Natural killer cell treated with Interleukin-12 subunit alpha and Interleukin-12 subunit beta and Interleukin-15 and Interleukin-18, amount 100 ng/mL, for 72 hours (primary cell): ENCODE results near the gene OR51I2. TPM values are rescaled to one million over a fixed set of nuclear protein-coding genes. Genes with fewer than 3 reads are reported as not detected.

Source experiments
- ATAC-seq, 2 donors: fragments of 150-1000 bp; cut with Tn5 transposase in 1 of 2; sonication (Bioruptor Pico), chemical (Tn5 transposase) in 1 of 2; 2 replicates each; pipeline ENCODE4 v1.10.0; 2021
- DNase-seq: peaks from one replicate; pipeline ENCODE4 v3.0.0; 2022; ENCODE audit warnings: low spot score
- H3K27ac Mint-ChIP-seq, 2 donors: 1 replicate in 1 of 2; 2 replicates in 1 of 2; pipeline ENCODE4 v1.8.0; 2022; ENCODE audit warnings: mixed read lengths in 2 of 2, mild to moderate bottlenecking in 1 of 2, moderate library complexity in 1 of 2
- H3K27me3 Mint-ChIP-seq, 2 donors: 1 replicate in 1 of 2; 2 replicates in 1 of 2; pipeline ENCODE4 v1.8.0; 2022; ENCODE audit warnings: mixed read lengths in 2 of 2
- H3K36me3 Mint-ChIP-seq: one replicate; pipeline ENCODE4 v1.8.0; 2022; ENCODE audit warnings: mixed read lengths
- H3K4me1 Mint-ChIP-seq, 2 donors: 1 replicate in 1 of 2; 2 replicates in 1 of 2; pipeline ENCODE4 v1.8.0; 2022; ENCODE audit warnings: low read depth in 2 of 2, mixed read lengths in 2 of 2, mild to moderate bottlenecking in 1 of 2
- H3K4me3 Mint-ChIP-seq: one replicate; pipeline ENCODE4 v1.8.0; 2022; ENCODE audit warnings: mixed read lengths
- H3K9me3 Mint-ChIP-seq: 2 replicates; pipeline ENCODE4 v1.8.0; 2022; ENCODE audit warnings: mixed read lengths
- total RNA-seq, 2 donors: library from RNA; stranded (reverse); gene quantifications; one replicate each; pipeline ENCODE4 v1.2.3, GENCODE V29; 2022

Gene OR51I2
- total RNA-seq, 2 donors from 2014 or later = not detected

GRCh38 chr11:5486421-5486820 lies 37.3 kb downstream of the OR51I2 start:
- Mint-ChIP-seq H3K9me3 (no peaks in the 10 kb centered on the region), H3K4me1 (no peaks in the 10 kb centered on the region), H3K36me3 (no peaks in the 10 kb centered on the region), H3K27ac (no peak overlapping the region), H3K4me3 (no peak overlapping the region), H3K27me3 (peaks cover 7 to 21% of the 10 kb centered on the region in 2 donors)
- DNase-seq (no peak), ATAC-seq (no peak)

- Mint-ChIP-seq H3K4me1 (no peaks in the 10 kb centered on the region), H3K36me3 (no peaks in the 10 kb centered on the region), H3K27me3 (peaks cover 7 to 29% of the 10 kb centered on the region in 2 donors), H3K9me3 (no peaks in the 10 kb centered on the region), H3K4me3 (no peak within 1 kb of the TSS), H3K27ac (no peak within 1 kb of the TSS)
- DNase-seq (no peak), ATAC-seq (no peak)
These were observed 39.3 kb downstream of the OR51I2 start, which contains the start of gene OR52D1 for GRCh38 chr11:5488385-5488784. Gene OR52D1 (plus strand): TSS chr11:5488685. CDS start chr11:5488707, 22 bp downstream.

GRCh38 chr11:5488798-5489399 lies 39.8 kb downstream of the OR51I2 start:
- Mint-ChIP-seq H3K27me3 (peaks cover 7 to 25% of the 10 kb centered on the region in 2 donors), H3K9me3 (no peaks in the 10 kb centered on the region), H3K36me3 (no peaks in the 10 kb centered on the region), H3K4me3 (no peak overlapping the region), H3K4me1 (no peaks in the 10 kb centered on the region), H3K27ac (no peak overlapping the region)
- peak in 1 of 2 donors; percentile 54 for ATAC-seq
- DNase-seq = no peak

- DNase-seq = no peak
- Mint-ChIP-seq H3K36me3 (no peaks in the 10 kb centered on the region), H3K27me3 (peaks cover 9 to 21% of the 10 kb centered on the region in 2 donors), H3K9me3 (no peaks in the 10 kb centered on the region), H3K4me3 (no peak overlapping the region), H3K4me1 (no peaks in the 10 kb centered on the region), H3K27ac (no peak overlapping the region)
- no peak for ATAC-seq
These were observed 40.6 kb downstream of the OR51I2 start for GRCh38 chr11:5489576-5490357.

GRCh38 chr11:5499671-5500070 lies 50.5 kb downstream of the OR51I2 start:
- Mint-ChIP-seq H3K4me3 (no peak overlapping the region), H3K27me3 (peaks cover 8 to 28% of the 10 kb centered on the region in 2 donors), H3K36me3 (no peaks in the 10 kb centered on the region), H3K9me3 (no peaks in the 10 kb centered on the region), H3K4me1 (no peaks in the 10 kb centered on the region), H3K27ac (no peak overlapping the region)
- DNase-seq (no peak), ATAC-seq (no peak)

GRCh38 chr11:5500393-5500801 lies 51.3 kb downstream of the OR51I2 start:
- DNase-seq (no peak), ATAC-seq (no peak)
- Mint-ChIP-seq H3K36me3 (no peaks in the 10 kb centered on the region), H3K27ac (no peak overlapping the region), H3K4me1 (no peaks in the 10 kb centered on the region), H3K4me3 (no peak overlapping the region), H3K9me3 (no peaks in the 10 kb centered on the region), H3K27me3 (peaks cover 8 to 24% of the 10 kb centered on the region in 2 donors)

- Mint-ChIP-seq H3K27ac (no peak overlapping the region), H3K4me3 (no peak overlapping the region), H3K27me3 (peaks cover 10 to 24% of the 10 kb centered on the region in 2 donors), H3K4me1 (no peaks in the 10 kb centered on the region), H3K9me3 (no peaks in the 10 kb centered on the region), H3K36me3 (no peaks in the 10 kb centered on the region)
- ATAC-seq = no peak
- DNase-seq = no peak
These were observed 55.3 kb downstream of the OR51I2 start for GRCh38 chr11:5504403-5504921.

- no peak overlapping the region for H3K27ac Mint-ChIP-seq
- ATAC-seq (no peak), DNase-seq (no peak)
- H3K27me3 Mint-ChIP-seq = peaks cover 11 to 28% of the 10 kb centered on the region in 2 donors
- H3K4me1 Mint-ChIP-seq = no peaks in the 10 kb centered on the region
- no peaks in the 10 kb centered on the region for H3K9me3 Mint-ChIP-seq
- no peak overlapping the region for H3K4me3 Mint-ChIP-seq
- H3K36me3 Mint-ChIP-seq = no peaks in the 10 kb centered on the region
These were observed 56.4 kb downstream of the OR51I2 start for GRCh38 chr11:5505363-5506048.

Other genes with a start within 250 kb of the OR51I2 start
- not detected for gene OR51V1, start 248.6 kb upstream of the OR51I2 start, total RNA-seq
- not detected for gene HBB, start 222.3 kb upstream of the OR51I2 start, total RNA-seq
- gene HBD, start 214.8 kb upstream of the OR51I2 start, total RNA-seq = not detected
- gene HBG1, start 199.5 kb upstream of the OR51I2 start, total RNA-seq = not detected
- gene HBG2, start 194.5 kb upstream of the OR51I2 start, total RNA-seq = not detected
- gene HBE1, start 179.4 kb upstream of the OR51I2 start, total RNA-seq = not detected
- not detected for gene OR51B4, start 147.4 kb upstream of the OR51I2 start, total RNA-seq
- not detected for gene OR51B2, start 125.0 kb upstream of the OR51I2 start, total RNA-seq
- gene OR51B5, start 105.8 kb upstream of the OR51I2 start, total RNA-seq = not detected
- gene OR51B6, start 97.8 kb upstream of the OR51I2 start, total RNA-seq = not detected
- gene OR51M1, start 65.5 kb upstream of the OR51I2 start, total RNA-seq = not detected
- not detected for gene OR51Q1, start 27.2 kb upstream of the OR51I2 start, total RNA-seq
- gene OR51I1, start 7.8 kb upstream of the OR51I2 start, total RNA-seq = not detected
- gene OR52D1, start 39.4 kb downstream of the OR51I2 start, total RNA-seq = not detected
- not detected for gene UBQLN3, start 60.6 kb downstream of the OR51I2 start, total RNA-seq
- gene UBQLNL, start 67.4 kb downstream of the OR51I2 start, total RNA-seq = under 1 TPM in 1 of 2 donors, not detected in 1; 0.17 TPM
- gene OR52H1, start 99.2 kb downstream of the OR51I2 start, total RNA-seq = not detected
- not detected for gene OR52B6, start 131.6 kb downstream of the OR51I2 start, total RNA-seq
- gene TRIM6, start 147.3 kb downstream of the OR51I2 start, total RNA-seq = under 1 TPM in 1 of 2 donors, not detected in 1; 0.31 TPM
- 1 to 10 TPM; 4.3 to 6.2 TPM for gene TRIM34, start 175.7 kb downstream of the OR51I2 start, total RNA-seq
- 10 to 100 TPM; 12.4 to 16.4 TPM for gene TRIM5, start 235.8 kb downstream of the OR51I2 start, total RNA-seq
- 100 to 1,000 TPM in 1 of 2 donors, 10 to 100 TPM in 1; 89.3 to 144 TPM for gene TRIM22, start 240.5 kb downstream of the OR51I2 start, total RNA-seq